GM18508 (cell line): ENCODE data around the gene GTPBP1.

Source experiments
- ATAC-seq: cut with Tn5 transposase; IDR thresholded peaks from one replicate; pipeline ENCODE4 v1.9.1; 2021; ENCODE audit warnings: moderate number of reproducible peaks; ENCODE audit not compliant: insufficient read depth, unreplicated experiment

GTPBP1 gene

GRCh38 chr22:38724176-38724575, 18.4 kb downstream of the GTPBP1 start:
- ATAC-seq, result no peak

GRCh38 chr22:38724926-38725571, 19.3 kb downstream of the GTPBP1 start:
- no peak for ATAC-seq

DNA sequence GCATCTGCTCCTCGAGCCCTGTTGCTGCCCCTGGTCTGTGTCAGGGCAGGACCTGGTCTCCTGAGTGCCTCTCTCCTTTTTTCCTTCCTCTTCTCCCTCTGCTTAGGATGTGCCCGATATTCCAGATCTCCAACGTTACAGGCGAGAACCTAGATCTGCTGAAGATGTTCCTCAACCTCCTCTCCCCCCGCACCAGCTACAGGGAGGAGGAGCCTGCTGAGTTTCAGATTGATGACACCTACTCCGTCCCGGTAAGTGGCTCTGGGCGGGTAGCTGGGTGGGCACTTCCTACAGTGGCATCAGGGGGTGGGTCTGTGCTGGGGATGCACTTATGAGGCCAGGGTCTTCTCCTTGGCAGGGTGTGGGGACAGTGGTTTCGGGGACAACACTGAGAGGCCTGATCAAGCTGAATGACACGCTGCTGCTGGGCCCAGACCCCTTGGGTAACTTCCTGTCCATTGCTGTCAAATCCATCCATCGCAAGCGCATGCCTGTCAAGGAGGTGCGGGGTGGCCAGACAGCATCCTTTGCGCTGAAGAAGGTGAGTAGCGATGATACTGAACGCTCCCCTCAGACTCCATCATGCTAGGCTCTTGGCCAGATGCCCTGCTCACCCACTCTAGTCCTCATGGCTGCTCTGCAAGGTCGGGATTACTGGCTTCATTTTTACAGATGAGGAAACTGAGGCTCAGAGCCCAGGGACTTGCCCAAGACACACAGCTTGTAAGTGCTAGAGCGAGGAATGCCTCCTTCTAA, 20.3 kb downstream of the GTPBP1 start:
- no peak for ATAC-seq

GRCh38 chr22:38727123-38727522, 21.4 kb downstream of the GTPBP1 start:
- ATAC-seq, result no peak

- no peak for ATAC-seq
Observed at GRCh38 chr22:38727530-38728451, 22.0 kb downstream of the GTPBP1 start.

- no peak for ATAC-seq
Observed at GRCh38 chr22:38728871-38729796, 23.4 kb downstream of the GTPBP1 start.

DNA sequence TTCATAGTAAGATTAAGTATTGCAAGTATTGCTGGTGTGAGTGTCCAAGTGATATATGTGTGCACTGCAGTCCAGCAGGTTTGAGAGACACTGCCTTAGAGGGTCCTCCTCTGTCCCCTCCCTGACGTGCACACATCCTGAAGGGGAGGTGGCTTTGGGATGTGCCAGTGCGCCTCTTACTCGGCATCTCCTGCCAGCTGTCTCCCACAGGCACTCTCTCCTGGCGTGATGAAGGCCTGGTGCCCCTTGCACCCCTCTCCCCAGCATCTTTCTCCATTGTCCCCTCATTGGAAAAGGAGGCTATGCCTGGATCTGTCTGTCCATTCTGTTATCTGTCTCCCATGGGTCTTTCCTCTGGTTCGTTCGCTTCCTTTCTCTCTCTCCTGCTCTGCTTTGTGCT, 24.2 kb downstream of the GTPBP1 start:
- no peak for ATAC-seq

DNA sequence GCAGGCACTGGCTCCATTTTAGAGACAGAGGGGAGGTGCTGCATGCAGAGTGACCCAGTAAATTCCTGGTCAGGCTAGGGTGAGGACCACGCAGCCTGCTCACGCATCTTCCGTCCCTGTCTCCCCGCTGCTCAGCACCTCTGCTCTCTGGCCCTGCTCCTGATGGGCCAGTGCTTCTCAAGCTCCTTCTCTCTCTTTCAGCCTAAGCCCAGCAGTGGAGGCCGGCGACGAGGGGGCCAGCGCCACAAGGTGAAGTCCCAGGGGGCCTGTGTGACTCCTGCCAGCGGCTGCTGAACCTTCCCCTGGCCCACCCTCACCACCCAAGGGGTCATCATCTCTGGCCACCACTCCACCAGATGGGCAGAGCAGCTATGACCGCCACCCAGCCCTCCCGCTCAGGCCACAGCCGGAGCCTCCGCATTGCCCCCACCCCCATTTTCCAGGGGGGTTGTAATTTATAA, 24.7 kb downstream of the GTPBP1 start:
- ATAC-seq, result no peak

DNA sequence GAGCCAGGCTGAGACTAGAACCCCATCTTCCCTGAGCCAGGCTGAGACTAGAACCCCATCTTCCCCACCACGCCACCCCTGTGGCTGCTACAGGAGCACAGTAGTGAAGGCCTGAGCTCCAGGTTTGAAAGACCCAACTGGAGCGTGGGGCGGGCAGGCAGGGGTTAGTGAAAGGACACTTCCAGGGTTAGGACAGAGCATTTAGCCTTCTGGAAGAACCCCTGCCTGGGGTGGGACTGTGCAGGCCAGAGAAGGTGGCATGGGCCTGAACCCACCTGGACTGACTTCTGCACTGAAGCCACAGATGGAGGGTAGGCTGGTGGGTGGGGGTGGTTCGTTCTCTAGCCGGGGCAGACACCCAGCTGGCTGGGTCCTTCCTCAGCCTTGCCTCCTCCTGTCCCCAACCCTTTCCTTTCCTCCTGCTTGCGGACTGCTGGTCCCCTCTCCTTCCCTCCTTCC, 26.0 kb downstream of the GTPBP1 start:
- no peak for ATAC-seq

DNA sequence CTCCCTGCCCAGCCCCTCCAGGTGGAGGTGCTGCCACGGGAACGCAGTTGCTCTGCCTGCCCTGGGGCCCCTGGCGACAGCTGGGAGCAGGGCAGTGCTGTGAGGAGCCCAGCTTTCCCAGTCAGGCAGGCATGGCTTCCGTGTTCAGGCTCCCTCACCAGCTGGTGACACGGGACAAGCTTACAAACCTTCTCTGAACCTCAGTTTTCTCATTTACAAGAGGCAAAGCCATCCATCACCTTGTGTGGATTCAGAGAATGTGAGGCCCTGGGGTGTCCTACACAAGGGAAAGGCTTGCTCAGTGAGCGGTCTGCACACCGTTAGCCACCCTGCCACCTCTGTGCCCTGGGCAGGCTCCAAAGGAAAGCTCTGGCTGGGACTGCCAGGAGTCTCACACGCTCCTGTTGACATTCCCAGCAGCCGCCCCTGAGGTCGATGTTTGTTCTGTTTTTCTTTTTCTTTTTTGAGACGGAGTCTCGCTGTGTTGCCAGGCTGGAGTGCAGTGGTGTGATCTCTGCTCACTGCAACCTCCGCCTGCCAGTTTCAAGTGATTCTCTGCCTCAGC, 26.6 kb downstream of the GTPBP1 start:
- ATAC-seq, result no peak

GRCh38 chr22:38733329-38733723, 27.6 kb downstream of the GTPBP1 start:
- no peak for ATAC-seq

DNA sequence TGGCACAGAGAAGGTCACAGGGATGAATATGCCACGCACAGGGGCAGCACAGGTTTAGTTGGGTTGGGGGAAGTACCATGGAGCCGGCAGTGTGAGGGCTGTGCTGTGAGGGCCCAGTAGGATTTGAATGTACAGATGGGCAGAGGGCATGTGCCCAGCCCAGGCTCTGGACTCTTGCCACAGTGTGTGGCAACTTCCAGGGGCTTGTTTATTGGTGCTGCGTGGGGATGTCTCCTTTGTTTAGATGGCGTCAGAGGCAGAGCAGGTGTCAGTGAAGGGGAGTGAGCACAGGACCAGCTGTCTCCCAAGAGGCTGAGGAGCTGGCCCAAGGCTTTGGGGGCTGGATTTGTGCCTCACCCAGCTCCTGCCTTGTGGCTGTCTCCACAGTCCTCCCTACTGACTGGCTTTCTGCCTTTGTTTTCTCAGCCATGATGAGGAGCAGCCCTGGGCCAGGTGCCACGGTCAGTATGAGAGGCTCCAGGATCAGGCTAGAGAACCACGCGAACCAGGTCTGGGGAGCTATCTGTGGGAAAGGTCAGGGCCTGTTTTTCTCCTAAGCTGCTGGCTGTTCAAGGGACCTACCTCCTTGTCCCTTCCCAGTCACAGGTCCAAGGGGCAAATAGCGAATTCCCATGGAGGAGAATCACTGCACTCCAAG, 28.1 kb downstream of the GTPBP1 start:
- ATAC-seq, result no peak

DNA sequence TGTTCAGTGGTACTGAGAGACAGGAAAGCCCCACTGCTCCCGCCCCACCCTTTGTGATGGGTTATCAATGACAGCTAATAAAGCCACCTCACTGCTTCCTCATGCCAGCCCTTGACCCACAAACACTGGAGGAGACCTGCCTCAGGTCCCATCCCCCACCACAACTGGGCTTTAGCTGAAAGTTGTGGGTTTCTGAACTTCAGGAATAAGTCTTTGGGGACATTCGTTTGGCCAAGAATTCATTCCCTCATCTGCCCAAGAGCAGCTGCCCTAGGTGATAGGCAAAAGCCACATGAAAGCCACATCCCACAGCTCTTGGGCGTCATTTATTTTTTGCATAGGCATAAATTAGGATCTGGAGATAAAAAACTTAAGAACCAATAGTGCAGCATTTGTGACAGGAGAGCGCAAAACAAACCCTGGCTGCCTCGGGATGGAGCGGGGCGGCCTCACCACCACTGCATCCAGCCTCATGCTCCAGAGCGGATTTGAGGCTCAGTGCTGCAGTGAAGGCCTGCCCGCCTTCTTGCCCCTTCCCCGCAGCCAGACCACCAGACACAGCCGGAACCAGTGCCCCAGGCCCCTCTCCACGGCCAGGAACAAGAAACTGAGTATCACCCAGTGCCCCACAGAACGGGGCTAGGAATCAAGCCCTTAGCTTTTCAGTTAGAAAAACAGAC, 28.8 kb downstream of the GTPBP1 start:
- ATAC-seq, result no peak

- ATAC-seq, result no peak
Observed at GRCh38 chr22:38735126-38735464, 29.4 kb downstream of the GTPBP1 start.

DNA sequence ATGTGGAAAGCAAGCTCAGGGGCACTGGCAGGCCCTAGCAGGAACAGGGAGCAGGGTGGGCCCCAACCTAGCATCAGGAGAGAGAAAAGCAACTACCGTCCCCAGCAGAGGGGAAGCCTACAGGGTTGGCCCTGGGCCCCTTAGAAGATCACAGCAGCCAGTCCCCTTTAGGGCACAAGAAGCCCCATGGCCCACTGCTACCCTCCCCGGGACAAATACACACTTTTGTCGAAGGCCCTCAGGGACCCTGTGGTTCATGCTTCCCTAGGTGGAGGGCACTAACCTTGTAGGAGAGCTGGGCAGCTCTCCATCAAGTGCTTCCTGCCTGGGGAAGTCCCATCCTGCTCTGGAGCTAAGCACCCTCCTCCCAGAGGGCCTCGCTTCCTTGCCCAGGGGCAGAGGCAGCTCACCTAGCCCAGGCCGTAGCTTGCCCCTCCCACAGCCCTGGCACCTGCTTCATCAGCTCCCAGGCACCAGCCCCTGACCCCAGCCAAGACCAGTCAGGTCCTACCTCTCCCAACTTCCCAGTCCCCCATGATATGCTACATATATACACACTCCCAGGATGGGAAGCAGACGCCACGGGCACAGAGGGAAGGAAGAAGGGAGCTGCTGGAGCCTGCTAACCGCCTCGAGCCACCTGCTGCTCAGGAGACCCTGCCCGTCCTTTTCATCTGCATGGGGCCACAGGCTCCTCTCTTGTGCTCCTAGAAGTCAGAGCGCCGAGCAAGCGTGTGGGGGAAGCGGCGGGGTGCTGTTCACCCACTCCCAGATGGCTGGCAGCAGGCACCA, 29.9 kb downstream of the GTPBP1 start:
- no peak for ATAC-seq

GRCh38 chr22:38736257-38736570, 30.5 kb downstream of the GTPBP1 start:
- ATAC-seq, result no peak

DNA sequence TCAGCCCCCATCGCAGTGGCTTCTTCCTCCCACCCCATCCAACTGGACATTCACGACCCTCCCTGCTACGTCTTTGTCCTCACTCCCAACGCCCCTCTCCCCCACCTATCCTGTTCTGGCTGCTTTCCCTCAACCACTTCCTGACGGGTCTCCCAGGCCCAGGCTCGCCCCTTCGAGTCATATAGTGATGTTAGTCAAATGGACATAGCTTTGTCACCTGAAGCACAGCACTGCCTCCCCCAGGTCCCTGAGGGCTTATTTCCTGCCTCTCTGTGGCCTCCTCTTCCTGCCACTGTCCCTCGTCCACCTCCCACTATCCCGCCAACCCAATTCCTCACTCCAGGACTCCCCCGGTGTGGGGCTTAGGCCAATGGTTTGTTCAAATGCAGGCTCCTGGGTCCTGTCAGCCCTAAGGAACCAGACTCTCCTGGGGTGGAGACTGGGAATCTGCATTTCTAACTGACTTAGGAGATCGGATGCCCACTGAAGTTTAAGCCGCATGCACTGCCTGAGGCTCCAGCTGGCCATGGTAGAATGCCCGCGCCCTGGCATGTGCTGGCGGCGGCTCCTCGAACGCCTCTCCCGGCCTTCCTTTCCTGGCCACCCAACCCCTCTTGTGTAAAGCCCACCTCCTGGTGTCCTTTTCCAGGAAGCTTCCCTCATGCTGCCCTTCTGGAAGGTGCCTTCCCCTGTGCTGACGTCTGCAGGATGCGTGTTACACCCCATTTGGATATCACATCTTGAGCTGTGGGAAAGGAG, 31.7 kb downstream of the GTPBP1 start:
- no peak for ATAC-seq
